GM18526 (cell line): ENCODE results near the gene CDK10.

Experiments used
- POLR2A ChIP-seq: IDR thresholded peaks from 3 replicates; pipeline ENCODE4 v1.6.1; 2011; ENCODE audit not compliant: insufficient read length; ENCODE audit errors: extremely low read depth

The CDK10 gene, protein sequence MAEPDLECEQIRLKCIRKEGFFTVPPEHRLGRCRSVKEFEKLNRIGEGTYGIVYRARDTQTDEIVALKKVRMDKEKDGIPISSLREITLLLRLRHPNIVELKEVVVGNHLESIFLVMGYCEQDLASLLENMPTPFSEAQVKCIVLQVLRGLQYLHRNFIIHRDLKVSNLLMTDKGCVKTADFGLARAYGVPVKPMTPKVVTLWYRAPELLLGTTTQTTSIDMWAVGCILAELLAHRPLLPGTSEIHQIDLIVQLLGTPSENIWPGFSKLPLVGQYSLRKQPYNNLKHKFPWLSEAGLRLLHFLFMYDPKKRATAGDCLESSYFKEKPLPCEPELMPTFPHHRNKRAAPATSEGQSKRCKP

GRCh38 chr16:89686520-89687091 lies at the start of gene CDK10:
Gene CDK10, plus strand, starts transcription at chr16:89686689. Its CDS starts 22 bp downstream, at chr16:89686711.
- peak; percentile 95 for TF ChIP-seq POLR2A

DNA sequence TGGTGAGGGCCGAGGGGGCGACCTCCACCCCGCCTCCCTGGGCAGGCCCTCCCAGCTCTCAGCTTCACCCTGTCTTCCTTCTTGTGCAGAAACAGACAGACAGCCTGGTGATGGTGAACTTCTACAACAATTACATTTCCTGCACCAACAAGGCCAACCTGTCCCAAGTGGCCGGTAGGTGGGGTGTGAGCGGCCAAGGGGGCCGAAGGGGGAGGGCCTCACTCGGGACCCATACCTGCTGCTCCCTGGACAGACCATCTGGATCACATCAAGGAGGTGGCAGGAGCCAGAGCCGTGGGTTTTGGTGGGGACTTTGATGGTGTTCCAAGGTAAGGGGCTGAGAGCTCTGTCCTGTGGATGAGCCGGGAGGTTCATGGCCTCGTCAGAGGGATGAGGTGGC lies 49.1 kb upstream of the CDK10 start:
- no peak for TF ChIP-seq POLR2A

DNA sequence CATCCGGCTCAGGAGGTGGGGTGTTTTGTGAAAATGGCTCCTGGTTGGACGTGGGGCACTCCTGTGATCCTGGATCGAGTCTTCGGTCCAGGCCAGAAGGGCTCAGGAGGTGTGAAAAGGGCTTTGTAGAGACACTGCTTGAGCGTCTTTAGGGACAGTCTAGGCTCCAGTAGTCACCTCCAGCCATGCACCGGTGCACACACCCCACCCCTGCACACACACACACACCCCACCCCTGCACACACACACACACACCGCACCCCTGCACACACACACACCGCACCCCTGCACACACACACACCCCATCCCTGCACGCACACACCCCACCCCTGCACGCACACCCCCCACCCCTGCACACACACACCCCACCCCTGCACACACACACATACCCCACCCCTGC lies 48.0 kb upstream of the CDK10 start:
- no peak for TF ChIP-seq POLR2A

DNA sequence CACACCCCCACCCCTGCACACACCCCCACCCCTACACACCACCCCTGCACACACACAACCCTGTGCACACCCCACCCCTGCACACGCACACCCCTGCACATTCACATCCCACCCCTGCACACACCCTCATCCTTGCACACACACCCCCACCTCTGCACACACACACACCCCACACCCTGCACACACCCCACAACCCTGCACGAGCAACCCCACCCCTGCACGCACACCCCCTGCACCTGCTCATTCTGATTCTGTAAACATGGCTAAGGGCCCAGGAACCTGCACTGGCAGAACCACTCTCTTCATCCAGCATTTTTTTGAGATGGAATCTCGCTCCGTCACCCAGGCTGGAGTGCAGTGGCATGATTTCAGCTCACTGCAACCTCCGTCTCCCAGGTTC lies 47.1 kb upstream of the CDK10 start:
- no peak for TF ChIP-seq POLR2A

DNA sequence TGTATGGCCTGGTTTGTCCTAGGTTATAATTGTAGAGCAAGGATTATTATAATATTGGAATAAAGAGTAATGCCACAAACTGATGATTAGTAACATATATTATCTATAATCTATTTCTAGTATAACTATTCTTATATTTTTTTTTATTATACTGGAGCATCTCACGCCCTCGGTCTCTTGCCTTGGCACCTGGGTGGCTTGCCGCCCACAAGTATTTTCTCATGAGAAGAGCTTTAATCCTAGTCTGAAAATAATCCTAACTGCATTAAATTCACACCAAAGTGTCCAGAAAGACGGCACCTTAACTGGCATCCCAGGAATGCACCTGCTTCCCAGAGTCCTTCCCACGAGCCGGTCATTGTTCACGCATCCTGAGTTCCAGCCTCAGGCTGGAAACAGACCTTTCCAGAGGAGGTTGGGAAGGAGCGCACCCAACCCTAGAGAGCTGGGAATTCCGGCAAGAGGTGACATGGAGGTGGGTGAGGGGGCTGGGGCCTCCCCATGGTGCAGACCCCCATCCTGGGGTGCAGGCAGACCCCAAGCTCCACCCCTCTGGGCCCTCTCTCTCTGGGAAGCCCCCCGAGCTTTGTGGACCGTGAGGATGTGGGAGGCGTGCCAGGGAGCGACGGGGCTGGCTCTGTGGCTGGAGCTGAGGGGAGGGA lies 44.9 kb upstream of the CDK10 start:
- TF ChIP-seq POLR2A, result no peak

DNA sequence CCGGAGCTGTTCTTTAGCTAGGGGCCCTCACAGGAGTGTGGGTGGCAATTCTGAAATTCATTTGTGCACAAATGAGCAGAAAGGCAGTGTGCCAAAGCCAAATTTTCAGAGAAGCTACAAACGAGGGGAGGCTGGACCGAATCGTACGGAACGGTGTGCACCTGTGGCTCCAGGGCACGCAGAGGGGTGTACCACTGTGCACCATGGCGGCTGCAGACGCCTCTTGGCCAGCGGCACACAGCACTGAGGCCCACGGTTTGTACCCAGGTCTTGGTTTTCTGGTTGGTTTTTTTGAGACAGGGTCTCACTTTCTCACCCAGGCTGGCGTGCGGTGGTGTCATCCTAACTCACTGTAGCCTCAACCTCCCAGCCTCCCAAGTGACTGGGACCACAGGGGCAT lies 43.9 kb upstream of the CDK10 start:
- no peak for TF ChIP-seq POLR2A

- TF ChIP-seq POLR2A, result no peak
Measured at GRCh38 chr16:89643769-89644300, 42.7 kb upstream of the CDK10 start.

DNA sequence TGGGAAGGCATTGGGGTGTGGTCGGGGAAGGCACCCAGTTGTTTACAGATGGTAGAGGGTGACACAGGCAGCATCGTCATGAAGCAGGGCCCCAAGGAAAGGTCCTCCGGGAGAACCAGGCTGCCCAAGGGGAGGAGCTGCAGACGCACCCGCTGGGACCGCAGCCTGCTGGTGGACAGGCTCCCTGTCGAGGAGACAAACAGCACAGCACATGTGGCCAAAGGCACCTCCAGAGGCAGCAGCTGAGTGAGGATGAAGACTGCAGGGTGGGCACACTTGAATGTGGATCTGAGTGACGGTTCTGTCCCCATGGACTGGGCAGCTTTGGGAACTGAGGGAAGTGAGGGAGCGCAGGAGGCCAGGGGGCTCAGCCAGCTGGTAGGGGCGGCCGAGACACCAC lies 41.4 kb upstream of the CDK10 start:
- no peak for TF ChIP-seq POLR2A

GRCh38 chr16:89646270-89646669 lies 40.2 kb upstream of the CDK10 start:
- TF ChIP-seq POLR2A, result no peak

DNA sequence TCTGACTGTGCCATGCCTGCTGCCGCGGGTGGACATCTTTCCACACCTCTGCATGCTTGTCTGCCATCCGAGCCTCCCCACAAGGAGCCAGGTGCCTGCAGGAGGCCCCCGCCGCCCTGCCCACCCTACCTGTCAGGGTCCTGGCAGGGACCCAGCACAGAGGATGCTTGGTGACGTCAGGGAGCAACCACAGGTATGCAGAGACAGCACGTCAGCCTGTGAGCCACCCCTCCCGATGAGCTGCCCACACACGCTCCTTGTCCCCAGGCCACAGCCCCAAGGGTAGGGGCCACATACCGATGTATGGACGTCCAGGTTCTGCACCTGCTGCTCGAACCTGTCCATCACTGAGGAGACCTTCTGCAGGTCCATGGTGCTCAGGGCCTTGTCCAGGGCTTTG lies 39.6 kb upstream of the CDK10 start:
- no peak for TF ChIP-seq POLR2A

- no peak for TF ChIP-seq POLR2A
Measured at GRCh38 chr16:89651584-89651983, 34.9 kb upstream of the CDK10 start.

DNA sequence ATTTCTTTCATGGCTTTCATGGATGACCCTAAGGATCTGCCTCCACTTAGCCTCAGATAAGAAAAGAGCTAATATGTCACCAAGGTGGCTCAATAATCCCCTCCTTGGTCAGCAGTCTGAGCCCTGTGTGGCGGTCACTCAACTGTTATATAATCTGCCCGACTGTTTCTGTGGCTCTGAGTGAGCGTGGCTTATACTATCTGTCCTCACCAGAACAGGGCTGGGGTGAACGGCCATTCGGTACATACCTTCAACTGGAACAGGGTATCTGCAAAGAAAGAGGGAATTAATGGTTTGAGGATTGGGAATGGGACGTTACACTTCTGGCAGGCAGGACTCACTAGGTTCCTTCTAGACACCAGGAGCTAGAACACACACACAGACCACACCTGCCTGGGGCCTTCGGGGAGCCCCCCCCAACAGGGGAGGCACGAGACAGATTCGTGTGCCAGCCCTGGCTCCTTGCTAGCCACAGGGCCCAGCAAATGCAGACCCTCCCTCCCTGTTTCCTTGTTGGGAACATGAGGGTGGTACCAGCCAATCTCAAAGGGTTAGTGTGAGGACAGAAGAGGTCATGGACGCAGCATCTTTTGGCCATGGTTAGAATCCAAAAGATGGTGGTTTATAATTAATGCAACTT lies 32.7 kb upstream of the CDK10 start:
- no peak for TF ChIP-seq POLR2A

GRCh38 chr16:89655062-89655643 lies 31.3 kb upstream of the CDK10 start:
- TF ChIP-seq POLR2A, result no peak

- no peak for TF ChIP-seq POLR2A
Measured at GRCh38 chr16:89656435-89657121, 29.9 kb upstream of the CDK10 start.
